Chondrocyte (in vitro differentiated cells): ENCODE data around the gene LOX. TPM values are rescaled to one million over a fixed set of nuclear protein-coding genes. Genes with fewer than 3 reads are reported as not detected.
"Not testable (repeated sequence)": the region's sequence is repeated elsewhere in the genome, so short reads cannot be mapped to it uniquely, and the experiment has no call there.

Source experiments
- DNase-seq: peaks from one replicate; pipeline ENCODE4 v3.0.0; 2021; ENCODE audit warnings: mixed read lengths, low spot score
- H3K27ac Mint-ChIP-seq: one replicate; pipeline ENCODE4 v1.8.0; 2021; ENCODE audit warnings: mild to moderate bottlenecking, moderate library complexity, mixed read lengths; ENCODE audit not compliant: unreplicated experiment
- H3K27me3 Mint-ChIP-seq: 2 replicates; pipeline ENCODE4 v1.8.0; 2021; ENCODE audit warnings: low read depth, mixed read lengths
- H3K36me3 Mint-ChIP-seq: 2 replicates; pipeline ENCODE4 v1.8.0; 2021; ENCODE audit warnings: low read depth, mixed read lengths
- H3K4me1 Mint-ChIP-seq: 2 replicates; pipeline ENCODE4 v1.8.0; 2021; ENCODE audit warnings: low read depth, mild to moderate bottlenecking, mixed read lengths
- H3K4me3 Mint-ChIP-seq: one replicate; pipeline ENCODE4 v1.8.0; 2021; ENCODE audit warnings: mild to moderate bottlenecking, moderate library complexity, mixed read lengths; ENCODE audit not compliant: unreplicated experiment
- H3K9me3 Mint-ChIP-seq: 2 replicates; pipeline ENCODE4 v1.8.0; 2021; ENCODE audit warnings: low read depth, mixed read lengths
- total RNA-seq: library from RNA; stranded (reverse); gene quantifications from 3 replicates; pipeline ENCODE4 v1.2.1, GENCODE V29; 2021
- TF ChIP-seq, protein P1 (sequence below): fragments of 200-600 bp; sonication (generic); IDR thresholded peaks from 2 replicates; pipeline ENCODE4 v1.5.0; 2021; ENCODE audit warnings: antibody characterized with exemption, mild to moderate bottlenecking, moderate library complexity

Gene LOX
- total RNA-seq, 1 donor from 2014 or later: 615 TPM

- H3K27ac Mint-ChIP-seq: no peak overlapping the region
- TF ChIP-seq, protein P1, sequence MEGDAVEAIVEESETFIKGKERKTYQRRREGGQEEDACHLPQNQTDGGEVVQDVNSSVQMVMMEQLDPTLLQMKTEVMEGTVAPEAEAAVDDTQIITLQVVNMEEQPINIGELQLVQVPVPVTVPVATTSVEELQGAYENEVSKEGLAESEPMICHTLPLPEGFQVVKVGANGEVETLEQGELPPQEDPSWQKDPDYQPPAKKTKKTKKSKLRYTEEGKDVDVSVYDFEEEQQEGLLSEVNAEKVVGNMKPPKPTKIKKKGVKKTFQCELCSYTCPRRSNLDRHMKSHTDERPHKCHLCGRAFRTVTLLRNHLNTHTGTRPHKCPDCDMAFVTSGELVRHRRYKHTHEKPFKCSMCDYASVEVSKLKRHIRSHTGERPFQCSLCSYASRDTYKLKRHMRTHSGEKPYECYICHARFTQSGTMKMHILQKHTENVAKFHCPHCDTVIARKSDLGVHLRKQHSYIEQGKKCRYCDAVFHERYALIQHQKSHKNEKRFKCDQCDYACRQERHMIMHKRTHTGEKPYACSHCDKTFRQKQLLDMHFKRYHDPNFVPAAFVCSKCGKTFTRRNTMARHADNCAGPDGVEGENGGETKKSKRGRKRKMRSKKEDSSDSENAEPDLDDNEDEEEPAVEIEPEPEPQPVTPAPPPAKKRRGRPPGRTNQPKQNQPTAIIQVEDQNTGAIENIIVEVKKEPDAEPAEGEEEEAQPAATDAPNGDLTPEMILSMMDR: no peak
- H3K4me1 Mint-ChIP-seq: peaks cover 49% of the 10 kb centered on the region
- no peaks in the 10 kb centered on the region for H3K27me3 Mint-ChIP-seq
- no peak overlapping the region for H3K4me3 Mint-ChIP-seq
- no peaks in the 10 kb centered on the region for H3K36me3 Mint-ChIP-seq
- no peak for DNase-seq
- H3K9me3 Mint-ChIP-seq: no peaks in the 10 kb centered on the region
Observed at GRCh38 chr5:122097391-122097790, 19.3 kb upstream of the LOX start.

- no peak overlapping the region for H3K4me3 Mint-ChIP-seq
- no peaks in the 10 kb centered on the region for H3K9me3 Mint-ChIP-seq
- no peaks in the 10 kb centered on the region for H3K27me3 Mint-ChIP-seq
- H3K4me1 Mint-ChIP-seq: peaks cover 52% of the 10 kb centered on the region
- no peaks in the 10 kb centered on the region for H3K36me3 Mint-ChIP-seq
- no peak for DNase-seq
- H3K27ac Mint-ChIP-seq: peak overlapping the region; percentile 20
- TF ChIP-seq, protein P1: no peak
Observed at GRCh38 chr5:122095158-122095557, 17.1 kb upstream of the LOX start.

DNA sequence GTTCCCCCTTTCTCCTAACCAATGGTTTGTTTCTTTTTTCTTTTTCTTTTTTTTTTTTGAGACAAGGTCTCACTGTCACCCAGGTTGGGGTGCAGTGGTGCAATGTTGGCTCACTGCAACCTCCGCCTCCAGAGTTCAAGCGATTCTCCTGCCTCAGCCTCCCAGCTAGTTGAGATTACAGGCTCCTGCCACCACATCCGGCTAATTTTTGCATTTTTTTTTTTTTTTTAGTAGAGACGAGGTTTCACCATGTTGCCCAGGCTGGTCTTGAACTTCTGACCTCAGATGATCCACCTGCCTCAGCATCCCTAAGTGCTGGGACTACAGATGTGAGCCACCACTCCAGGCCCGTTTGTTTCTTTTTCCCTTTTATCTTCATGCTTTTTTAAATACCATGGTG, 16.2 kb upstream of the LOX start:
- H3K27ac Mint-ChIP-seq: peak overlapping the region; percentile 98
- peaks cover 54% of the 10 kb centered on the region for H3K4me1 Mint-ChIP-seq
- not testable (repeated sequence) for H3K4me3 Mint-ChIP-seq, H3K36me3 Mint-ChIP-seq, DNase-seq, H3K9me3 Mint-ChIP-seq, H3K27me3 Mint-ChIP-seq

DNA sequence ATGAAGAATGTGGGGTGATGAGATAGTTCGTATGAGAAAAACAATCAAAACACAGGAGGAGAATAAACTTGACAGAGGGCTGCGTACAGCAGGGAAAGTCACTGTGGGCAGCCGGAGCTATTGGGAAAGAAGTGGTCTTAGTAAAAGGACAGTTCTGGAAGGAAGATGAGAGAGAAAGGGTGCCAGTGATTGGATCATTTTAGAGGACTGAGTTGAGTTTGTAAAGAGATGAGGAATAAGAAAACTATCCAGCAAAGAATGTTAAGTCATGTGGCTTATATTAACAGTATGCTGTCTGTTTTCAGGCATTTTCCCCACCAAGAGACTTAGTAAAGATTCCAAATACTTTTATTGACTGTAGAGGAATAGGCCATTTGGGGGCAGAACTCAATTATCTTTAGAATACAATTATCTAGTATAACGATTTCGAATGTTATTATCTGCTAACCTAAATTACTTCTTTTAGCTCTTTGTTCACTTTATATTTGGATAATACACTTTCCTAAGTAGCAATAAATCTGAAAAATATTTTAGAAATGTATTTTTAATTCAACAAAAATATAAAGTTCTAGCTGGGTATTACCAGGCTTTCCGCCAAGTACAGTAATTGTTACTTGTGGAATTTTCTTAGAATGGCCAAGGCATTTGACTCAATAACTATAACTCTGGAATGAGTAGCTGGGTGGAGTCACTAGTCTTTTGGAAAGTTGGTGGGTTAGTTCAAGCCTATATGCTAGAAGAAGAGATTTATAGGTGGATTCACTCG, 15.5 kb upstream of the LOX start:
- DNase-seq: no peak
- peaks cover 52% of the 10 kb centered on the region for H3K4me1 Mint-ChIP-seq
- no peaks in the 10 kb centered on the region for H3K27me3 Mint-ChIP-seq
- no peaks in the 10 kb centered on the region for H3K36me3 Mint-ChIP-seq
- TF ChIP-seq, protein P1: peak; percentile 14
- no peaks in the 10 kb centered on the region for H3K9me3 Mint-ChIP-seq
- peak overlapping the region; percentile 98 for H3K27ac Mint-ChIP-seq
- peak overlapping the region; percentile 61 for H3K4me3 Mint-ChIP-seq

- Mint-ChIP-seq H3K4me3 (no peak overlapping the region), H3K27ac (peak overlapping the region; percentile 50), H3K36me3 (no peaks in the 10 kb centered on the region), H3K27me3 (no peaks in the 10 kb centered on the region), H3K4me1 (peaks cover 52% of the 10 kb centered on the region), H3K9me3 (no peaks in the 10 kb centered on the region)
- no peak for DNase-seq
- TF ChIP-seq, protein P1: peak; percentile 77
Observed at GRCh38 chr5:122091936-122092600, 14.0 kb upstream of the LOX start.
